Stimulated activated CD8-positive, alpha-beta memory T cell treated with anti-CD3 and anti-CD28 coated beads, Interleukin-4, amount 100 ng/mL, for 1 hour (primary cell): ENCODE data around the gene RGP1.

Source experiments
- DNase-seq, 2 donors: peaks; one replicate each; pipeline ENCODE4 v3.0.0-alpha.2; 2020; ENCODE audit warnings: low read depth in 2 of 2, low spot score in 1 of 2

Gene RGP1, protein sequence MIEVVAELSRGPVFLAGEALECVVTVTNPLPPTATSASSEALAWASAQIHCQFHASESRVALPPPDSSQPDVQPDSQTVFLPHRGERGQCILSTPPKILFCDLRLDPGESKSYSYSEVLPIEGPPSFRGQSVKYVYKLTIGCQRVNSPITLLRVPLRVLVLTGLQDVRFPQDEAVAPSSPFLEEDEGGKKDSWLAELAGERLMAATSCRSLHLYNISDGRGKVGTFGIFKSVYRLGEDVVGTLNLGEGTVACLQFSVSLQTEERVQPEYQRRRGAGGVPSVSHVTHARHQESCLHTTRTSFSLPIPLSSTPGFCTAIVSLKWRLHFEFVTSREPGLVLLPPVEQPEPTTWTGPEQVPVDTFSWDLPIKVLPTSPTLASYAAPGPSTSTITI

DNA sequence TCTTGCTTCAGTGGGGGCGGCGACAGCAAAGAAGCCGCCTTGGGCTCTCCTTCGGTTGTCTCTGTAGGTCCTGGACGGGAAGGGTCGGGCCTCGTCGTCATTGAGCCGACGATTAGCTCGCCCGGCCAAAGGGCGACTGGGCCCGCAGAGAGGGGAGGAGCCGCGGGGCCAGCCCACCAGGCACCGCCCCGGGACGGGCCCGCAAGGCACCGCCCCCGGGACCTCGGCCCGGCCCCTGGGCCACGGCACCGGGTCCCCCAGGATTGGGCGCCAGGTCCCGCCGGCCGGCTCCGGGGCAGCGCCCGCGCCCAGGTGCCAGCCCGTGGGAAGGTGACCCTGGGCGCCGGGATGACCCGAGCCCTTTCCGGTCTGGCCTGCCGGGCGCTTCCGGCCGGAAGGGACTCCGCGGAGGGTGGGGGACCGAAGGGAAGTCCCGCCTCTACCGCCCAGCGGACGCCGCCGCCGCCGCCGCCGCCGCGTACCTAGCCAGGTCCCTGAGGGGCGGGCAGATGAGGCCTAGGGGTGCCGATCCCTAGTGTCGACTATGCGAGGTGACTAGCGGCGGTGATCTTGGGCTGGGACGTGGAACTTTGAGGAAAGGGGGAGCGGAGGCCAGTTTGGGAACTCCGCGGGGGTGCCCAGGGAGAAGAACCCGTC, at the start of gene RGP1, which contains the start of gene GBA2:
RGP1 (plus strand) TSS at position 430 of the 657 bp plus-strand sequence. CDS start 469 bp downstream, outside the sequence.
GBA2 (minus strand) TSS at position 371 of the 657 bp plus-strand sequence. CDS start 524 bp downstream, outside the sequence.
- DNase-seq, result no peak

DNA sequence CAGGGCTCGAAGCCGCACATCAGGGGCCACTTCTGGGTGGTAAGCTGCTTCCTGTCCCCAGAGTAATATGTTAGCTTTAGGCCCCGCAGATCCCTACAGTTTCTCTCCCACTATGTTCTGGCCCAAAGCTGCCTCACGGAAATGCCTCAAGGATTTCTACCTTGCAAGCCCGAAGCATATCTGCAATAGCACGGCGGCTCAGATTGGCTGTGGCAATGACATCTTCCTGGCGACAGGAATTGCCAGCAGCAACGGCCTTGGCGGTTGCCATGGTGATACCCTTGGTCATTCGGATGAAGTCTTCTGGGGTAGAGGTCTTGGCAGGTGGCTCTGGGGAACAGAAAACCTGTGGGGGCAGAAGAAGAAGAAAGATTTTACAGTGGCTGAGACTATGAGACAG, 49.1 kb upstream of the RGP1 start:
- no peak for DNase-seq

DNA sequence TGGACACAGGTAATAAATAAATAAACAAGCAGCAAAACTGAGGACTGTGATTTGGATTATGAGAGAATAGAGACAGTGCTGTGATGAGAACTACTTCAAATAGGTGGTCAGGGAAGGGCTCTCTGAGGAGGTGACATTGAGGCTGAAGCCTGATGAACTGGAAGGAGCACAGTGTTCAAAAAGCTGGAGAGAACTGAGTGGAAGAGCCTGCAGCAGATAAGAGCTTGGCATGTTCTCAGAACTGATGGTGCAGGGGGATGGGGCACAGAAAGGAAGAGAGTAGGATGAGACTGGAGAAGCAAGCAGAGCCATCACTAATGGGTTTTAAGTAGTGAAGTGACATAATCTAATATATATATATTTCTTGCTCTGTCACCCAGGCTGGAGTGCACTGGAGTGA, 48.1 kb upstream of the RGP1 start:
- no peak for DNase-seq

DNA sequence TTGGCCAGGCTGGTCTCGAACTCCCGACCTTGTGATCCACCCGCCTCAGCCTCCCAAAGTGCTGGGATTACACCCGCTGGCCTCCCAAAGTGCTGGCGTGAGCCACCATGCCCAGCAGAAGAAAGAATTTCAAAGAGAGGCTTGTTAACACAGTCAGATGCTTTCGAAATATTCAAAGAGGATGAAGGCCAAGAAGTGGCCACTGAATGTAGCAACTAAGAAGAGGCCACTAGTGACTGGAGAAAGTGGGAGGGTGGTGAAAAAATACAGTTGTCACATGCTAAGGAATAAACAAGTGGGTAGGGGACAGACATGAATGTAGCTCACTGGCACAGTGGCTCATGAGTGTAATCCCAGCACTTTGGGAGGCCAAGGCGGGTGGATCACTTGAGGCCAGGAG, 46.4 kb upstream of the RGP1 start:
- DNase-seq, result no peak

DNA sequence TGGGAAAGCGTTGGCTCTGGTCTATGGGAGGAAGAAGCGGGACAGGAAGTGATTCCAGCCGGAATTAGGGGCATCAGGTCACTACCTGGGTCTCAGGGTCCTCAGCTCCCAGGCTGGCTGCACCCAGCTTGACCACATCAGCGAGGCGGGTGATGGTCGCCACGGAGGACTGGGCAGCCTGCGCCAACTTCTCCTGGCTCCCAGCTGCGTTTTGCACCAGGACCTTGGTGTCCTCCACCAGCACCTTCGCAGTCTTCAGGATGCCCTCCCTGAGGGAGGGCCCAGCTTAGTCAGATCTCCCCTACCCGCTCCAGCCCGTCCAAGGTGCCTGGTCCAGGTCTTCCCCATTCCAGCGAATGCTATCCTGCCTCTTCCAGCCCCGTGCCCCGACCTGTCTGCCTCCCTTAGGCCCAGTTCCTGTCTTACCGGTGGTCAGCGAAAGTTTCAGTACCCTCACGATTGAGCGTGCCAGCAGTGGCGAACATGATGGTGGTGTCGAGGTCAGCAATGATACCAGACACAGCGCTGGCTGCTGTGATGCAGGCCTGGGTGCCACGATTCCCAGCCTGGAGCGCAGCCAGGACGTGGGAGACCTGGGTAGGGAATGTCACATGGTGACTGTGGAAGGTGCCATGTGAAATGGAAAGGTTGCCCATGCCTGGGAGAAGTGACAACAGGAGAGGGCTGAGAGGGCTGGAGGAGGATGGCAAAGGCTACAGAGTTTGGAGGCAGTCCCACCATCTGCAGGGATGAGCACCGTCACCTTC, 45.0 kb upstream of the RGP1 start:
- DNase-seq, result no peak

DNA sequence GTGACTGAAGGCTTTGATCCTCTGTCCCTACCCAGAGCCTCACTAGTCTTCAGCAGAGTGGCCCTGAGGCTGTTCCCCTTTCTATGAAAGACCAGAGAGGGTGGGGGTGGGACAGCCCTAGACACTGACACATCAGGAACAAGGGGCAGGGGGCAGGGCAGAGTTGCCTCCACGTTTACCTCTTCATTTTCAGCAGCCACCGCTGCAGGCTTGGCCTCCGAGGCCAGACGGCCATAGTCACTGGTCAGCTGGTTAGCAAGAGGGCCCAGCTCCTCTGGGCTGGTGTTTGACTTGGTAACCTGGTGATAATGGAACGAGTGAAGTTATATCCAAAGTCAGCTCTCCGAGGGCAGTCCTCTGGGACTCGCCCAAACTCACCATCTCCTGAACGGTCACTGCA, 43.7 kb upstream of the RGP1 start:
- no peak for DNase-seq

DNA sequence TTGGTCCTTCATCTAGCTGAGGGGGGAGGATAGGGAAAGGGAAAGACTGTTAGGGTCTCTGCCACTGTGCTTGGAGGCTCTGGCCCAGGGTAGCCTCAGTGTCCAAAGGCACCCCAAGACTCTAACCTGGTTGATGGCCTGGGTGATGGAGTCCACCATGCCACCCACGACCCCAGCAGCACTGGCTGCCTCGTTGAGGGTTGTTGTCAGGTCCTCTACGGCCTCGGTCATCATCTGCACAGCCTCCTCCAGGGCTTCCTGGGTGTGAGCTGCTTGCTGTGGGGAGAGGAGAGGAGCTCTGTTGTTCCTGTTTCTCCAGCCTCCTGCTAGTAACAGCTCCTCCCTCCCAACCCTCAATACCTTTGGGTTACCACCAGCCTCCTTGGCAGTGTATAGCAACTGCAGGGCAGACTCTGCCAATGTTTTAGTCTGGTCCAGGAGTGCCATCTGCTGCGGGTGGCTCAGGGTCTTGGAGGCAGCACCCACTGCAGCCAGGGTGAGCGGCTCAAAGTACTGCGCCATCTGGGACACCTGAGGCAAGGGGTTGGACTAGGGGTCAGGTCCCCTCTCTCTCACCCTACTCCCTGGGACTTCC, 43.2 kb upstream of the RGP1 start:
- DNase-seq, result no peak

DNA sequence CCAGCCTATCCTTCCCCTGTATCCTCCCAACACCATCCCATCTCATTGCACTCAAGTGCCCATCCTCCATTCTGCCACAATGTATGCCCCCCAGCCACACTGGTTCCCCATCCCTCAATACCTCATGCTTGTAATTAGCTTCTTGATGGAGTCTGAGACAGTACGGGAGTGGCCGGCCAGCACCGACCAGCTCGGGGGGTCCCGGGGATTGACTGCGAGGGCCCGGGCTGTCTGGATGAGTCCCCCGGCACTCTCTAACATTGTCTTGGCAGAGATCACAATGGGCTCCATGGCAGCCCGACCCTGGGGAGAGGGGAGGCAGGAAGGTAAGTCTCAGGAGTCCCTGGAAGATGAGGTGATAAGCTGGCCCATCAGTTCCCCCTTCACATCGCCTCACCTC, 42.1 kb upstream of the RGP1 start:
- DNase-seq, result no peak

DNA sequence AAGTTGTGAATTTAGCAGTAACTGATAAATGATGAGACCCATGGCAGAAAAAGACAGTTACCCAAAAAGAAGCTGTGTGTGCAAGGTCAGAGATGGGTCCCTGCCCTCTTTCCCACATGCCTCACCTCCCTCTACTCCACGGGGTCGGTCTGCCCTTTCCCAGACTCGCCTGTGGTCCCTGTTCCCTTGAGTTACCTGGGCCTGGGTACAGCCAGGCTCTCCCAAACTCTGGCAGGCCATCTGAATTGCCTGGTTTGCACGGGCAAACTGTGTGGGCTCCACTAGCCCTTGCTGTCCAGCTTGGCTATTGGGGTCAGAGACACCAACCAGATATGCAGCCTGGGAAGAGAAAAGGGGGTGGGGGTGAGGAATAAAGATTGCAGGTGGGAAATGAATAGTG, 40.9 kb upstream of the RGP1 start:
- DNase-seq, result no peak

DNA sequence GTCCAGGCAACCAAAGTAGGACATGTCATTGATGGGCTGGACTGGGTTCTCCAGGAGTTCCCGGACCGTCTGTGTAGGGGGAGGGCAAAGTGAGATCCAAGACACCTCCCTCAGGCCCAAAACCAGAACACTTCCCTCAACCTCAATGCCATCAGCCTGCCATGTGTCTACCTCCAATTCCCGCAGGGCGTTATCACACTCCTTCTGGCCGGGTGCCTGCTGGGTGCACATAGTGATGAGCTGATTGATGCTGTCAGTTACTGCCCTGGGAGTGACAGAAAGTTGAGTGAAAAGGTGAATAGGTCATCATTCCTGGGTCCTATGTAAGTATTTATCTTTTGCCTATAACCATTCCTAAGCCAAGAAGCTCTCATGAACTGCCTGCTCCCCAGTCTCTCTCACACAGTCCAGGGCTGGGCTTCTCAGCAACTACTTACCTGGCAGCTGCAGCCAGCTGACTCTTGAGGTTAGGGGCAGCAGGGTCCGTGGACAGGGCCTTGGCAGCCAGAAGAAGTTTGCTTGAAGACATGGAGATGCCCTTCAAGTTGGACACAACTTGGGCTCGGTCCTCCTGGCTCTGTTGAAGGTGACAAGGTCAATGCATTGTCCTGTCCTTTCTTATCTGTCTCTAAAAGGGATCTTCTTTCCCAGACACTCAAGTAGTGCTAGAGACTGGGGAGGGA, 38.1 kb upstream of the RGP1 start:
- DNase-seq, result no peak

DNA sequence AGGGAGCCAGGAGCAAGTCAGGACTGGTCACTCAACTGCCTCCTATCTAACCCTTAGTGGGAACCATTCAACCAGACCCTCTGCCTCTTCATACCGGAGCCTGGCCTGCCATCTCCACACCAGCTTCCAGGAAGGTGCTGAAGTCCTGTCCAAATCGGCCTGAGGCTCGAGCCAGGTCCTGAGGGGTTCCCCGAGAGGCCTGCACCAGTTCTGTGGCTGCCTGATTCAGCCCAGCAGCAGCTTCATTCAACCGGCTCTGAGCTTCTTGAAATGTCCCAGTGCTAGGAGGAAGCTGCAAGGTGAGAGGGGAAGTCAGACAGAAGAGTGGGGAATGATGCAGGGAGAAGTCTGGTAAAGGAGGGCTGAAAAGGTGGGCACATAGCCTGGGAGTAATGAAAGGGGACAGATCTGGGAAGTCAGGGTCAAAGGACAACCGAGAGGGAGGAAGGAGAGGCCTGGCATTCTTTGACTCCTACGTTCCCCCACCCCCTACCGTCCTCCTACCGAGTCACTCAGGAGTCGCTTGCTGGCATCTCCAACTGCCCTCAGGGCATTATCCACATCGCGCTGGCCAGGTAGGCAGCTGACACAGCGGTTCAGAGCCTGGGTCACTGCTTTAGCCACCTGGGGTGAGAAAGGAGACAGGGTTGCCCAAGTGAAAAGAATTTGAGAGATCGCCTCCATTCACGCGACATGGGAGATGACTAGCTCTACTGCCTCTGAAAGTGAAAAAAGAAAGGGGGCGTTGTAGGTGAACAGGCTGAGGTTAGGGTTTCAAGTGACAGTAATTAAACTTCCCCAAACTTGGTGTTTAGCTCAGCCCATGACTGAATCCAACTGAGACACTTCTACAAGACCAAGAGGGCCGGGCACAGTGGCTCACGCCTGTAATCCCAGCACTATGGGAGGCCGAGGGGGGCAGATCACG, 37.3 kb upstream of the RGP1 start:
- DNase-seq, result no peak

DNA sequence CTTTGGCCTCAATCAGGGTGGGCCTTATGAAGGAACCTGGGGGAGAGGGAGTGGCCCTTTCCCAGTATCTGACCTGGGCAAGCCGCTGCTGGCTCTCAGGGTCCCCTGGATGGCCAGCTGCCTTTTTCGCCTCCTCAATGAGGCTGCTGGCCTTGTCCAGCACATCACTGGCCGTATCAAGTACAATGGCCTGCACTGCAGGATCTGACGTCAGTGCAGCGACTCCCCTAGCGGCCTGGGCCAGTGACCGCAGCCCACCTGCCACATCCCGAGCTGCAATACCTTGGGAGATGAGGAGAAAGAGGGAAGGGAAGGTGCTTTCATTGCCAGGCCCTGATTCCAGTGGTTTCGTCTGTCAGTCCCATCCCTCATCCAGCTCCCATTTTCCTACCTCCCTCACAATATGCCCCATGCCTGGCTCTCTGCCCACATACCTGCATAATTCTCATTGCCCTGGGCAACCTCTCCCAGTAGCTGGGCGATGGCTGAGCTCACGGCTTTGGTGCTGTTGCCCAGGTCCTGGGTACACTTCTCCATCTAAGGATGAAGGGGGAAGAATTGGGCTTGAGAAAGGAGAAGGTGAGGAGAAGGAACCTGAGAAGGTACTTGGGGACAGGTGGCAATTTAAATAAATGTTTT, 36.2 kb upstream of the RGP1 start:
- DNase-seq, result no peak

DNA sequence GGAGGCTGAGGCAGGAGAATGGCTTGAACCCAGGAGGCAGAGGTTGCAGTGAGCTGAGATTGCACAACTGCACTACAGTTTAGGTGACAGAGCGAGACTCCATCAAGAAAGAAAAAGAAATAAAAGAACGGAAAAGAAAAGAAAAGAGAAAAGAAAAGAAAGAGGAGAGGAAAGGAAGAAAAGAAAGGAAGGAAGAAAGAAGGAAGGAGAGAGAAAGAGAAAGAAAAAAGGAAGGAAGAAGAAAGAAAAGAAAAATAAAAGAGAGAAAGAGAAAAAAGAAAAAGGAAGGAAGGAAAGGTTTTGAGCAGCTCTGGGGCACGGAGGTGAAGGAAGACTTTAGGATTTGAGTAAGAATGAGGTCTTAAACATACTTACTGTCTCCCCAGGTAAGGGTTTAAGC, 35.5 kb upstream of the RGP1 start:
- no peak for DNase-seq

DNA sequence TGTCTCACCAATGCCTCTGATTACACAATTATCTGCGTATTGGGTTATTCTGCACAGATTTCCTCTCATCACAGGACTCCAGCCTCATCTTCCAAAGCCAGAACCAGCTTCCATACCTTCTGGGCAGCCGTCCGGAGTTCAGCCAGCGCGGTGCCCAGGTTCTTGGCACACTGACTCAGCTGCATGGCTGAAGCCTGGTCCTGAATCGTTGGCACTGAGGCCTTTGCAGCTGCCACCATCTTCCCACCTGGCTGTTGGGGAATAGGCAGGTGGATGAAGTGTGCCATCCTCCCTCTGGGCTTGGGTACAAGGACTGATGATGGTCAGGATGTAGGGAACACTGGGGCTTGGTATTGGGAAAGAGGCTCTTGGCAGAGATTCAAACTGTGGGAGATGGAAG, 35.0 kb upstream of the RGP1 start:
- DNase-seq, result no peak

DNA sequence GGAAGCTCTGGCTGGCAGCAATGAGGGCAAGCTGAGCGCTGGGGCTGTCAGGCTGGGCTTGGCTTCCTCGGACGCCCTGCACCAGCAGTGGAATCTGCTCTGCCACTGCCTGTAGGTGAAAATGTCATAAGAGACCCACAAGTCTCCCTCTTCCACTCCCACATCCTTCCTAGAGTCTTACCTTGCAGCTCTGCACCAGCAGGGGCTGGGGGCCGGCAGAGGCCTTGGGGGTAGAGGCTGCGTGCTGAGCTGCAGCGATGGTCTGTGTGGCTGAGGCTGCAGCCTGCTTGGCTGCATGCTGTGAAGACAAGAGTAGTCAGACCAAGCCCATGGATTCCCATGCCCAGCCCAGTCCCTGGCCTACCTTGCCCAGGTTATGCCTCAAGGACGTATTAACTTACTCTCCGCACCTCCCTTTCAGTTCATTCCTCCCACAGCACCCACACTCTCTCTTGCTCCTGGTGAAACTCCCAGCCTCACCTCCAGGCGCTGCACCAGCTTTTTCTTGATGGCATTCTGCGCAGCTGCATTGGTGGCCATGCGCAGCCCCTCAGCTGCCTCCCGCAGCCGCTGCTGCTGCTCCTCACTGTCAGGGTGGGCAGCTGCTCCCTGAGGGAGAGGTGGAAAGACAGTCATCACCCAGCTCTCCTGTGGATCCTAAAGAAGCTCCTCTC, 34.4 kb upstream of the RGP1 start:
- DNase-seq, result no peak

DNA sequence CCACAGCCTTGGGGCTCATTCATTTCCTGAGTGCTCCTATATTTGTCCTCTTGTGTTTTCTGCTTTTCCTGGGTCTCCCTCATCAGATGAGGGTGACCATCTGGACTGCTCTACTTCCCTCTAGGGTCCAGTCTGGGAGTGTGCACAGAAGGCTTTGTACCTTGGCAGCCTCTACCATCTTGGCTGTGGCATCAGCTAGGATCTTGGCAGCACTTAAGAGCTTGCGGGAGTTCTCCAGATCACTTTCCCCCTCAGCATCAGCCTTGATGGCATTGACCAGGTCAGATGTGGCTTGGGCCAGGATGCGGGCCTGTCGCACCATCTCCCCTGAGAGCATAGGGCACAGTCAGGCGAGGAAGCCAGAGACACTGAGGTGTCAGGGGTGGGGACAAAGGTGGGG, 32.9 kb upstream of the RGP1 start:
- no peak for DNase-seq

DNA sequence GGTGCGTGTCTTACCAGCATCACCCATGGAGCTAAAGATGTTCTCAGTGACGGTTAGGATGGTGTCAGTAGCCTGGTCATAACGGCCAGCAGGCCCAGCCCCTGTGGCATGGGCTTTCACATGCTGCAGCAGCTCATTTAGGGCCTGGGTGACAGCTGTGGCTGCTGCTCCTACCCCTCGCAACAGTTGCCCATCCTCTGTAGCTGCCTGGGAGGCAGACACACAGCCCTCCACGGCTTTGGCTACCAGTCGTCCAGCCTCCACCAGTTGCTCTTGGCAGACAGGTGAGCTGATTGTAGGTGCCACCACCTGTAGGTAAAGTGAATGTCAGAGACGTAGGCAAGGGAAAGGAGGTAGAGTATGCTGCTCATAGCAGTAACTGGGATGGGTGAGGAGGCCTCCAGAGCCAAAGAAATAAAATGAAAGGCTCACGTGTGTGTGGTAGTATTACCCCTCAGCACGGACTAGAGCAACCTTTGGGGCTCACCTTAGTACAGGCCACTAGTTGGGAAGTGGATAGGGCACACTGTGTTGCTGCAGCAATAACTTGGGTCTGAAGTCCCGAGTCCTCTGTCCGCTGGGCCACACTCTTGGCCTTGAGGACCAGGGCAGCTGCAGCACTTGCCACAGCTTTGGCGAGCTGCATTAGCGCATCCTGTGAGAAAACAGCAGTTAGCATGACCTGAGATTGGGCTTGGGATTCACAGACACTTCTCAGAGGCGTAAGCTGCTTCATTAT, 31.8 kb upstream of the RGP1 start:
- DNase-seq, result no peak
